GM12875 (cell line): ENCODE measurements around the gene KCNN1.

Source experiments
- H3K4me3 ChIP-seq: one replicate; pipeline ENCODE4 v1.5.1; 2011; ENCODE audit warnings: low read depth, low read length, control low read depth
- CTCF ChIP-seq: IDR thresholded peaks from 2 replicates; pipeline ENCODE4 v1.5.1; 2011; ENCODE audit warnings: low read depth, mild to moderate bottlenecking, control low read depth, inconsistent platforms, low read length, moderate library complexity, borderline replicate concordance; ENCODE audit not compliant: insufficient read depth

Gene KCNN1

GRCh38 chr19:17942582-17943273 is 24.2 kb upstream of the KCNN1 start:
- TF ChIP-seq CTCF = no peak
- H3K4me3 ChIP-seq = no peak overlapping the region

GRCh38 chr19:17943274-17944221 is 23.4 kb upstream of the KCNN1 start:
- TF ChIP-seq CTCF = no peak

GRCh38 chr19:17944301-17944700 is 22.6 kb upstream of the KCNN1 start:
- no peak overlapping the region for H3K4me3 ChIP-seq
- TF ChIP-seq CTCF = no peak

More at GRCh38 chr19:17943274-17944221, 23.4 kb upstream of the KCNN1 start:
- H3K4me3 ChIP-seq = no peak overlapping the region

- peak overlapping the region; percentile 35 for H3K4me3 ChIP-seq
- no peak for TF ChIP-seq CTCF
Measured at GRCh38 chr19:17946965-17947784, 19.7 kb upstream of the KCNN1 start.

GRCh38 chr19:17947815-17948513 is 18.9 kb upstream of the KCNN1 start:
- peak overlapping the region; percentile 39 for H3K4me3 ChIP-seq
- TF ChIP-seq CTCF = no peak

- peak overlapping the region; percentile 32 for H3K4me3 ChIP-seq
- TF ChIP-seq CTCF = no peak
Measured at GRCh38 chr19:17948514-17948900, 18.4 kb upstream of the KCNN1 start.
